ENCODE results near the gene TTC7B.

- TF ChIP-seq CTCF (IDR thresholded peaks at IDR 0.05) (no peak), POLR2A (IDR thresholded peaks at IDR 0.05) (no peak)
Observed at GRCh38 chr14:90647473-90648005, 168.7 kb downstream of the TTC7B start.

Data from adrenal gland (tissue), 5 donors.